Cardiac muscle cell (in vitro differentiated cells and primary cell): ENCODE results near the gene PADI3. TPM values are rescaled to one million over a fixed set of nuclear protein-coding genes. Genes with fewer than 3 reads are reported as not detected.

Experiments used
- DNase-seq, 2 donors: peaks; one replicate each; pipeline versions ENCODE4 v3.0.0 to v3.0.0-alpha.2; 2010 to 2017; ENCODE audit warnings: low read depth in 1 of 2, low spot score in 1 of 2
- H3K27ac ChIP-seq: fragments of 200-600 bp; sonication (generic); 2 replicates; pipeline ENCODE4 v1.5.1; 2016
- H3K27me3 ChIP-seq: fragments of 200-600 bp; sonication (generic); 2 replicates; pipeline ENCODE4 v1.6.0; 2016; ENCODE audit warnings: control low read depth
- H3K36me3 ChIP-seq: fragments of 200-600 bp; sonication (generic); 2 replicates; pipeline ENCODE4 v1.5.1; 2016; ENCODE audit warnings: control low read depth
- H3K4me1 ChIP-seq: fragments of 200-600 bp; sonication (generic); 2 replicates; pipeline ENCODE4 v1.8.1; 2017; ENCODE audit warnings: low read depth, mild to moderate bottlenecking, mixed run types
- H3K4me3 ChIP-seq: fragments of 200-600 bp; sonication (generic); 2 replicates; pipeline ENCODE4 v1.5.1; 2016; ENCODE audit warnings: mild to moderate bottlenecking
- H3K9me3 ChIP-seq: fragments of 200-600 bp; sonication (generic); 2 replicates; pipeline ENCODE4 v1.5.1; 2017; ENCODE audit warnings: low read depth, mild to moderate bottlenecking, control low read depth
- CTCF ChIP-seq: IDR thresholded peaks from 2 replicates; pipeline ENCODE4 v1.5.1; 2012; ENCODE audit warnings: low read depth, mild to moderate bottlenecking, low read length
- polyA plus RNA-seq: library from polyadenylated mRNA; unstranded; fragments of >200 nt; fragmentation: Nextera tagmentation; extraction: Ambion mirVana; gene quantifications from 2 replicates; pipeline ENCODE4 v1.2.1, GENCODE V29; 2016
- total RNA-seq: library from RNA; depleted of rRNA; stranded (reverse); fragments of >200 nt; gene quantifications from 2 replicates; pipeline ENCODE4 v1.2.3, GENCODE V29; 2016

Gene PADI3
- total and polyA plus RNA-seq, 2 experiments from 2014 or later, result 0.24 TPM; not detected in 1

- Histone ChIP-seq H3K9me3 (no peaks in the 10 kb centered on the region), H3K4me3 (no peak overlapping the region), H3K27ac (no peak overlapping the region), H3K4me1 (no peaks in the 10 kb centered on the region), H3K36me3 (no peaks in the 10 kb centered on the region), H3K27me3 (no peaks in the 10 kb centered on the region)
- TF ChIP-seq CTCF, result no peak
- no peak for DNase-seq
Observed at GRCh38 chr1:17260264-17260663, 11.4 kb downstream of the PADI3 start.

GRCh38 chr1:17260738-17261137 is 11.8 kb downstream of the PADI3 start:
- H3K27ac ChIP-seq, result no peak overlapping the region
- H3K36me3 ChIP-seq, result no peaks in the 10 kb centered on the region
- no peak for DNase-seq
- no peaks in the 10 kb centered on the region for H3K27me3 ChIP-seq
- H3K9me3 ChIP-seq, result no peaks in the 10 kb centered on the region
- TF ChIP-seq CTCF, result no peak
- H3K4me1 ChIP-seq, result no peaks in the 10 kb centered on the region
- H3K4me3 ChIP-seq, result no peak overlapping the region

- no peak for TF ChIP-seq CTCF
- Histone ChIP-seq H3K4me1 (no peaks in the 10 kb centered on the region), H3K36me3 (no peaks in the 10 kb centered on the region), H3K27ac (no peak overlapping the region), H3K4me3 (no peak overlapping the region), H3K27me3 (no peaks in the 10 kb centered on the region), H3K9me3 (no peaks in the 10 kb centered on the region)
- DNase-seq, result no peak
Observed at GRCh38 chr1:17263936-17264335, 15.0 kb downstream of the PADI3 start.

- Histone ChIP-seq H3K4me1 (no peaks in the 10 kb centered on the region), H3K4me3 (no peak overlapping the region), H3K27ac (no peak overlapping the region), H3K27me3 (no peaks in the 10 kb centered on the region), H3K36me3 (no peaks in the 10 kb centered on the region), H3K9me3 (no peaks in the 10 kb centered on the region)
- TF ChIP-seq CTCF, result no peak
- no peak for DNase-seq
Observed at GRCh38 chr1:17264470-17264869, 15.6 kb downstream of the PADI3 start.

GRCh38 chr1:17265162-17265561 is 16.3 kb downstream of the PADI3 start:
- H3K27me3 ChIP-seq, result no peaks in the 10 kb centered on the region
- H3K4me3 ChIP-seq, result no peak overlapping the region
- DNase-seq, result no peak
- H3K4me1 ChIP-seq, result no peaks in the 10 kb centered on the region
- TF ChIP-seq CTCF, result no peak
- no peaks in the 10 kb centered on the region for H3K9me3 ChIP-seq
- no peaks in the 10 kb centered on the region for H3K36me3 ChIP-seq
- no peak overlapping the region for H3K27ac ChIP-seq

GRCh38 chr1:17265950-17266349 is 17.1 kb downstream of the PADI3 start:
- DNase-seq, result no peak
- H3K4me3 ChIP-seq, result no peak overlapping the region
- TF ChIP-seq CTCF, result no peak
- no peaks in the 10 kb centered on the region for H3K9me3 ChIP-seq
- H3K4me1 ChIP-seq, result no peaks in the 10 kb centered on the region
- no peaks in the 10 kb centered on the region for H3K36me3 ChIP-seq
- H3K27ac ChIP-seq, result no peak overlapping the region
- no peaks in the 10 kb centered on the region for H3K27me3 ChIP-seq
